Activated T-cell treated with anti-CD3 and anti-CD28 coated beads, Interleukin-2, amount 50 U/mL, for 72 hours (primary cell): Measurements from ENCODE around the gene PAK6. TPM values are rescaled to one million over a fixed set of nuclear protein-coding genes. Genes with fewer than 3 reads are reported as not detected.

Experiments
- ATAC-seq, 2 donors: fragments of 150-1000 bp; cut with Tn5 transposase; replicated peaks in 1 of 2; 2 replicates each; pipeline ENCODE4 v1.10.0; 2021; ENCODE audit warnings: moderate library complexity in 2 of 2, mild to moderate bottlenecking in 1 of 2
- DNase-seq, 2 donors: peaks; one replicate each; pipeline ENCODE4 v3.0.0; 2021 to 2022; ENCODE audit warnings: mixed read lengths in 1 of 2
- H3K27ac Mint-ChIP-seq: one replicate; pipeline ENCODE4 v1.8.0; 2022; ENCODE audit warnings: mild to moderate bottlenecking, moderate library complexity, mixed read lengths
- H3K27me3 Mint-ChIP-seq: one replicate; pipeline ENCODE4 v1.8.0; 2022; ENCODE audit warnings: low read depth, mixed read lengths
- H3K36me3 Mint-ChIP-seq, 2 donors: one replicate each; pipeline ENCODE4 v1.8.0; 2022; ENCODE audit warnings: mixed read lengths in 2 of 2, mild to moderate bottlenecking in 1 of 2; ENCODE audit not compliant: insufficient read depth in 2 of 2
- H3K4me1 Mint-ChIP-seq: one replicate; pipeline ENCODE4 v1.8.0; 2022; ENCODE audit warnings: low read depth, mixed read lengths
- H3K4me3 Mint-ChIP-seq, 2 donors: one replicate each; pipeline ENCODE4 v1.8.0; 2022; ENCODE audit warnings: mild to moderate bottlenecking in 2 of 2, mixed read lengths in 2 of 2, moderate library complexity in 2 of 2
- H3K9me3 Mint-ChIP-seq, 2 donors: one replicate each; pipeline ENCODE4 v1.8.0; 2022; ENCODE audit warnings: mixed read lengths in 2 of 2
- total RNA-seq, 2 donors: library from RNA; stranded (reverse); gene quantifications; one replicate each; pipeline ENCODE4 v1.2.3, GENCODE V29; 2022

The PAK6 gene
- total RNA-seq, 2 donors from 2014 or later, result 0.51 to 1.2 TPM

GRCh38 chr15:40312370-40313158 is 73.7 kb downstream of the PAK6 start:
- no peak for ATAC-seq
- H3K4me1 Mint-ChIP-seq, result peaks cover 37% of the 10 kb centered on the region
- DNase-seq, result no peak
- no peaks in the 10 kb centered on the region for H3K9me3 Mint-ChIP-seq
- H3K4me3 Mint-ChIP-seq, result no peak overlapping the region
- H3K27me3 Mint-ChIP-seq, result peaks cover 6% of the 10 kb centered on the region
- H3K36me3 Mint-ChIP-seq, result no peaks in the 10 kb centered on the region
- no peak overlapping the region for H3K27ac Mint-ChIP-seq

GRCh38 chr15:40313531-40314398 is 74.9 kb downstream of the PAK6 start:
- ATAC-seq (peak; percentile 32 to 59), DNase-seq (peak; percentile 29 to 52)
- H3K36me3 Mint-ChIP-seq, result no peaks in the 10 kb centered on the region
- peaks cover 6% of the 10 kb centered on the region for H3K27me3 Mint-ChIP-seq
- peak overlapping the region in 1 of 2 donors; percentile 56 for H3K4me3 Mint-ChIP-seq
- H3K4me1 Mint-ChIP-seq, result peaks cover 31% of the 10 kb centered on the region
- no peaks in the 10 kb centered on the region for H3K9me3 Mint-ChIP-seq
- H3K27ac Mint-ChIP-seq, result no peak overlapping the region

- Mint-ChIP-seq H3K9me3 (no peaks in the 10 kb centered on the region), H3K27ac (no peak overlapping the region), H3K4me1 (peaks cover 21% of the 10 kb centered on the region), H3K36me3 (no peaks in the 10 kb centered on the region), H3K4me3 (no peak overlapping the region), H3K27me3 (peaks cover 6% of the 10 kb centered on the region)
- no peak for DNase-seq
- ATAC-seq, result no peak
These were observed 75.9 kb downstream of the PAK6 start for GRCh38 chr15:40314723-40315276.

GRCh38 chr15:40316931-40317330 is 78.1 kb downstream of the PAK6 start:
- no peak overlapping the region for H3K4me3 Mint-ChIP-seq
- peaks cover 18% of the 10 kb centered on the region for H3K4me1 Mint-ChIP-seq
- DNase-seq (no peak), ATAC-seq (no peak)
- H3K27me3 Mint-ChIP-seq, result peaks cover 6% of the 10 kb centered on the region
- H3K27ac Mint-ChIP-seq, result no peak overlapping the region
- no peaks in the 10 kb centered on the region for H3K36me3 Mint-ChIP-seq
- H3K9me3 Mint-ChIP-seq, result no peaks in the 10 kb centered on the region

GRCh38 chr15:40317580-40317979 is 78.7 kb downstream of the PAK6 start:
- DNase-seq, result no peak
- Mint-ChIP-seq H3K36me3 (no peaks in the 10 kb centered on the region), H3K4me3 (no peak overlapping the region), H3K4me1 (peaks cover 22% of the 10 kb centered on the region), H3K9me3 (no peaks in the 10 kb centered on the region), H3K27ac (no peak overlapping the region), H3K27me3 (peaks cover 12% of the 10 kb centered on the region)
- no peak for ATAC-seq

GRCh38 chr15:40320409-40320808 is 81.5 kb downstream of the PAK6 start:
- ATAC-seq (no peak), DNase-seq (no peak)
- Mint-ChIP-seq H3K36me3 (no peaks in the 10 kb centered on the region), H3K9me3 (no peaks in the 10 kb centered on the region), H3K27me3 (peaks cover 12% of the 10 kb centered on the region), H3K4me3 (no peak overlapping the region), H3K27ac (peak overlapping the region; percentile 17), H3K4me1 (peaks cover 20% of the 10 kb centered on the region)

- no peaks in the 10 kb centered on the region for H3K9me3 Mint-ChIP-seq
- H3K27me3 Mint-ChIP-seq, result peaks cover 12% of the 10 kb centered on the region
These were observed 82.1 kb downstream of the PAK6 start for GRCh38 chr15:40320931-40321371.

GRCh38 chr15:40322531-40323238 is 83.8 kb downstream of the PAK6 start:
- ATAC-seq (no peak), DNase-seq (no peak)
- Mint-ChIP-seq H3K36me3 (no peaks in the 10 kb centered on the region), H3K27ac (no peak overlapping the region), H3K9me3 (no peaks in the 10 kb centered on the region), H3K4me1 (peaks cover 34% of the 10 kb centered on the region), H3K4me3 (peak overlapping the region; percentile 76 to 79), H3K27me3 (peaks cover 6% of the 10 kb centered on the region)

More at GRCh38 chr15:40320931-40321371, 82.1 kb downstream of the PAK6 start:
- peak overlapping the region; percentile 27 for H3K27ac Mint-ChIP-seq
- peak overlapping the region in 1 of 2 donors; percentile 48 for H3K4me3 Mint-ChIP-seq
- peak; percentile 56 to 62 for DNase-seq
- H3K4me1 Mint-ChIP-seq, result peaks cover 20% of the 10 kb centered on the region
- H3K36me3 Mint-ChIP-seq, result no peaks in the 10 kb centered on the region
- no peak for ATAC-seq

- peaks cover 6% of the 10 kb centered on the region for H3K27me3 Mint-ChIP-seq
- peak; percentile 90 to 91 for DNase-seq
- ATAC-seq, result peak; percentile 89 to 90
- no peak within 1 kb of the TSS for H3K27ac Mint-ChIP-seq
- no peaks in the 10 kb centered on the region for H3K9me3 Mint-ChIP-seq
- H3K4me1 Mint-ChIP-seq, result peaks cover 34% of the 10 kb centered on the region
- no peaks in the 10 kb centered on the region for H3K36me3 Mint-ChIP-seq
- H3K4me3 Mint-ChIP-seq, result peak within 1 kb of the TSS; percentile 79
These were observed 84.5 kb downstream of the PAK6 start, which contains the start of gene INAFM2 for GRCh38 chr15:40323239-40323952. Gene INAFM2, plus strand, starts transcription at chr15:40323692. Its CDS starts 364 bp downstream, at chr15:40324056.

GRCh38 chr15:40323953-40324937 is 85.4 kb downstream of the PAK6 start:
- no peak overlapping the region for H3K27ac Mint-ChIP-seq
- no peaks in the 10 kb centered on the region for H3K36me3 Mint-ChIP-seq
- ATAC-seq, result peak; percentile 12 to 19

GRCh38 chr15:40325188-40325587 is 86.3 kb downstream of the PAK6 start:
- H3K36me3 Mint-ChIP-seq, result no peaks in the 10 kb centered on the region
- peaks cover 6% of the 10 kb centered on the region for H3K27me3 Mint-ChIP-seq
- H3K27ac Mint-ChIP-seq, result no peak overlapping the region
- peak overlapping the region; percentile 77 to 79 for H3K4me3 Mint-ChIP-seq
- DNase-seq (no peak), ATAC-seq (no peak)
- peaks cover 39% of the 10 kb centered on the region for H3K4me1 Mint-ChIP-seq
- H3K9me3 Mint-ChIP-seq, result no peaks in the 10 kb centered on the region

More at GRCh38 chr15:40323953-40324937, 85.4 kb downstream of the PAK6 start:
- peaks cover 6% of the 10 kb centered on the region for H3K27me3 Mint-ChIP-seq
- peak; percentile 41 to 45 for DNase-seq
- H3K4me1 Mint-ChIP-seq, result peaks cover 39% of the 10 kb centered on the region
- H3K9me3 Mint-ChIP-seq, result no peaks in the 10 kb centered on the region
- H3K4me3 Mint-ChIP-seq, result peak overlapping the region; percentile 77 to 79
